ENCODE data around the gene MRNIP. TPM values are rescaled to one million over a fixed set of nuclear protein-coding genes. Genes with fewer than 3 reads are reported as not detected.

The MRNIP gene, protein sequence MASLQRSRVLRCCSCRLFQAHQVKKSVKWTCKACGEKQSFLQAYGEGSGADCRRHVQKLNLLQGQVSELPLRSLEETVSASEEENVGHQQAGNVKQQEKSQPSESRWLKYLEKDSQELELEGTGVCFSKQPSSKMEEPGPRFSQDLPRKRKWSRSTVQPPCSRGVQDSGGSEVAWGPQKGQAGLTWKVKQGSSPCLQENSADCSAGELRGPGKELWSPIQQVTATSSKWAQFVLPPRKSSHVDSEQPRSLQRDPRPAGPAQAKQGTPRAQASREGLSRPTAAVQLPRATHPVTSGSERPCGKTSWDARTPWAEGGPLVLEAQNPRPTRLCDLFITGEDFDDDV
- total RNA-seq = 12.8 TPM

DNA sequence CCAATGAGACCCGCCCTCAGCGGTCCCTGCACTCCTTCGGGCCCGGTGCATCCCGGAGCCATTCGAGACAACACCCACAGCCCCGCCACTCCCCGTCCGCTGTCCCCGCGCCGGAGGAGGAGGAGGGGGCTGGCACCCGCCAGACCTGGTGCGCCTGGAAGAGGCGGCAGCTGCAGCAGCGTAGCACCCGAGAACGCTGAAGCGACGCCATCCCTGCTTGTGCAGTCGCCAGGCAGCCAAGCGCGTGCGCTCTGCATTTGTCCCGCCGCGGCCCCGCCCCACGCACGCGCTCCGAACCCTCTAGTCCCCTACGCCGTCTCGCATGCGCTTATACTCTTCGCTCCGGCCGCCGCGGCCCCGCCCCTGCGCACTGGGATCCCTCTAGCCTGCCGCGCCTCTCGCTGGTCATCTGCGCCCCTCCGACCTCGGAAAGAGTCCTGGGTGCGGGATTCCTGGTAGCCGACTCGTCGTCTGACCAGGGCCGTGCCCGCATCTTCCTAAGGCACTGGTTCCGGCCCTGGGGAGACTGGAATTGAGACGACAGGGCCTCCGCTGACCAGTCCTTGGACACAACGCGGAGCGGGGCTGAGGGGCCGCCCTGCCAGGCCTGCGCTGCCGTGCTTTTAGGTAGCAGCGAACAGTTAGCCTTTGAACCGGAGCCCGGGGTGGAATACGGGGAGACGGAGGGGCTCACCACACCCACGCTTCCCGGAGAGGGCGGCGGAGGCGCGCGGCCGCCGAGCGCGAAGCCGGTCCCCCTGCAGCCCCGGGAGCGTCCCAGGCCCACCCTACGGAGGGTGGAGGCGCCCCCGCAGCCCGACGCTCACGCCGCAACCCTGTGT is at the start of gene MRNIP:
TSS of gene MRNIP (minus strand) at position 232 of the 842 bp plus-strand sequence. CDS start at position 211, 21 bp downstream.
- peak; percentile 98 for DNase-seq (ENCODE audit: low spot score)
- peak; percentile 95 for ATAC-seq

DNA sequence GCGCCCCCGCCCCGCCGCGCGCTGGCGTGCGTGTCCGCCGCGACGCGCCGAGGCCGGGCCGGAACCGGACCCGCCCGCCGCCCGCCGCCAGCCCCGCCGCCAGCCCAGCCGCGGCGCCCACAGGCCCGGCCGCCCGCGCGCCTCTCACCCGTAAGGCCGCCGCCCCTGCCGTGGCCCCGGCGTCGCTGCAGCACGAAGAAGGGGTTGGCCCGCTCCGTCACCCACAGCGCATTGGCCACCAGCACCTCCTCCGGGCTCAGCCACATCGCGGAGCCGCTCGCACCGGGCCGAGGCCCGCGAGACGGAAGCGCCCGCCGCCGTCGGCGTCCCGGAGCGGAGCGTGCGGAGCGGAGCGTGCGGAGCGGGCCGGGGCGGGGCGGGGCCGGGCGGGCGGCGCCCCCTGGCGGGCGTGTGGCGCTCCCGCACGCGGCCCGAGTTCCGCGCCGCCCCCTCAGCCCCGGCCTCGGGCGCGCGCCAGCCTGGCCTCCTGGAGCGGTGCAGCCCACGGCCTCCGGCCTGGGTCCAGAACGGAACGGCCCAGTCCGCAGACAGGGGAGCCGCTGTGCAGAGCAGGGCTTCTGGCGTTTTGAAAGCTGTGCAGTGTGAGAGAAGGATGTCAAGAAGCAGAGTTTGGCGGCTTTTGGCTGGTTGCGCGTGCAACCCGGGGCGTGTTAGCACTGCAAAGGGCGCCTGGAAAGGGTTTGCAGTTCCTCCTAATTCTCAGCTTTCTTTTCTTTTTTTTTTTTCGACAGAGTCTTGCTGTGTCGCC is 49.1 kb upstream of the MRNIP start, which contains the start of gene TBC1D9B:
TSS of gene TBC1D9B (minus strand) at position 342 of the 769 bp plus-strand sequence. CDS start at position 266, 76 bp downstream.
- DNase-seq (ENCODE audit: low spot score) = peak; percentile 85
- ATAC-seq = peak; percentile 93

DNA sequence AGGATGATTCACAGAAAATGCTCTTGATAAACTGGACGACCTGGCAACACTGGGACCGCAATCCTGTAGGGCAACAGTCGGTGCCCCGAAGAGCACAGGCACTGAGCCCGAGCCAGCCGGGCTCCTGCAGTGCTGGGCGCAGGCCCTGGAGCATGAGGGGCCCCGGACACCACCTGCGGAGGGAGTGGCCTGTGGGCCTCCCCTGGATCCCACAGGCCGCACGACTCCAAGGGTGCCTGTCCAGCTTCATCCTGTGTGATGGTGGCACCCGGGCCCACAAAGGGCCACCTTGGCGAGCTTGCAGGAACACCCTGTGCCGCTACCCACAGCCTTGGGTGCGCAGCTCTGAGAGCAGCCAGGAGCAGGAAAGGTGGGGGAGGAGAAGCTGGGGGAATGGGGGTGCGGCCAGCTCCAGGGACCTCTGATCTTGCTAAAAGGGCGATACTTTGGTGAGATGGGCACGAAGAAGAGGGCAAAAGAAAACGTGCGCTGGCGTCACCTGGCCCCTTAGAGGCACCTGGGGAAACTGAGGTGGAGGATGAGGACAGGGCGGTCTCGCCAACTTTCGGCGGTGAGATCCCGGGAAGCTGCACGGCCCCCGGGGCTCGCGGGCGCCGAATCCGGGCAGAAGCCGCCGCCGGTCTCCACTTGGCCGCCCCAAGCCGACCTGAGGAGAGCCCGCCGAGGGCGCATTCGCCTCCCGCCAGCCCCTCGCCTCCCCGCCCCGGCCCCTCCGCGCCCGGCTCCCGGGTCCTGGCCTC is 48.4 kb upstream of the MRNIP start:
- DNase-seq (ENCODE audit: low spot score) (no peak), ATAC-seq (peak; percentile 45)

DNA sequence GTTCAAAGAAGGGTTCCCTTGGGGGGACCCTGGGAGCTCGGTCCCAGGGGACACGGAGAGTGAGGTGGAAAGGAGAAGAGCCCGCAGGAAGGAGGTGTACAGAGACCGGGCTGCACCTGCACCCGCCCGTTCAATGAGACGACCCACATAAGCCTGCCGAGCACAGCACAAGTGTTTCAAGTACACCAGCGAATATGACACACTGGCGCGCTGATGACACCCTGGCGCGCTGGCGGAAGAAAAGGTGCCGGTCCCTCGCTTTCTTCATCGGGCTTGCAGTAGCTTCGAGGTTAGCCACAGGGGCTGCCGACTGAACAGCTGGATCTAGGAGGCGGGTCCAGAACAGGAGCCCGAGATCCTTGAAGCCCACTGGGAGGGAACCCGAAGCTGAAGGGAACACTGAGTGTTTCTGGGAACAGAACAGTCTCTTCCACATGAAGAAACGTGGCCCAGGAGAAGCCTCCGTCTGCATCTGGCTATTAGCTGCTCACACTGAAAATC is 47.7 kb upstream of the MRNIP start:
- DNase-seq (ENCODE audit: low spot score) (no peak), ATAC-seq (no peak)

DNA sequence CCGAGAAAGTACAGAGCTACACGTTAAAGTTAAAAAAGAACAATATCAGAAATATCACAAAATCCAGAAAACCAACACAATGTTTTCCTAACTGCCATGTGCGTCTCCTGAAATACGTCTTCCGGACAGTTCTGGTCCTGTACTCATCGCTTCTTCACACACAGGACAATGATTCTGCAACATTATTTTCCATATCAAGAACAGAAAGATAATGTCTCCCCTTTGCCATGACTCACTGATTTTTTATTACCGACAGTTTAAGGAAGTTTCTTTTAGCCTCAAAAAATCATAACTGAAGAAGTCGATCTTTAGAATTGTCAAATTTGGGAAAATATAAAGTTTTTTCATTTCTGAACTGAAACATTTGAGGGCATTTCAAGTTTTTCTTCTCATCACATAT is 46.5 kb upstream of the MRNIP start:
- ATAC-seq = no peak
- no peak for DNase-seq (ENCODE audit: low spot score)

DNA sequence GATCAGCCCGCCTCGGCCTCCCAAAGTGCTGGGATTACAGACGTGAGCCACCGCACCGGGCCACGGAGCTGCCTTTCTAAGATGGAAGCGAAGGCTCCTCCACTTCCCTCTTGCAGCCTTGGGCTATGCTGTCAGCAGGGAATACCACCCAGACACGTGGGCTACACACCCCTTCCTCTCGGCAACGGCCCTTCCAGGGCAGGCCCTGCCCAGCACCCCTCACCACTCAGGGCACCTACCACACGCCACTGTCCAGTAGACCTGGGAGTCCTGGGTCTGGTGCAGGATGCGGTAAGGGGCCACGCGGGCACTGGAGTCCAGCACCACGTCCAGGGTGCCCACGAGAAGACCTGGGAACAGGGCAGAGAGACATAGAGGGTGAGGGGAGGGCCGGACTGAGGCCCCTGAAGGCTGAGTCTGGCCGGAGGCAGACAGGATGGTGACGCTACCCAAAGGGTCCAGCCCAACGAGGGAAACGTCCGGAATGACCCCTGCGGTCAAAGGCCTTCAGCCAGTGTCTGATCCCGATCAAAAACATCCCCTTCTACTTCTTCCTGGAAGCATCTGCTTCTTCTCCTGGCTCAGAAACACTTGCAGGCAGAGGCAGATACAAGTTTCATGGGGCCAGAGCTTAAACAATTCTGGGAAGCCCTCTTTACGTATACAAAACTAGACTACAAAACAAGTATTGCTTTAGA is 46.0 kb upstream of the MRNIP start:
- DNase-seq (ENCODE audit: low spot score) (no peak), ATAC-seq (no peak)

DNA sequence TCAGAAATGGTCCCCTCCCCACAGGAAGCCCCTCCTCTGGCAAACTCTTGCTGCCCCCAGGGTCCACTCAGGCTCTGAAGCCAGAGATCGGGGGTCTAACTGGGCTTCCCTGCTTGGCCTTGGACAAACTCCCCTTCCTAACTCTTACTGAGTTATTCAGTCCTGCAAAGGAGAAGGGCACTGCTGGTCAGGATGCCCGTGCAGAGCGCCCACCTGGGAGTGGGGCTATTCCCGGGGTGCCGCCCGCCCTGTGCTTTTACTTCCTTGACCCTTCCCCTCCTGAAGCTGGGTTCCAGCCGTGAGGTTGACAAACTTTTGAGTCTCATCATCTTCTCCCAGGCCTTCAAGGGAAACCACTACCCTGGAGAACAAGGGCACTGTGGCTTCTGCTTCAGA is 44.1 kb upstream of the MRNIP start:
- DNase-seq (ENCODE audit: low spot score) = no peak

DNA sequence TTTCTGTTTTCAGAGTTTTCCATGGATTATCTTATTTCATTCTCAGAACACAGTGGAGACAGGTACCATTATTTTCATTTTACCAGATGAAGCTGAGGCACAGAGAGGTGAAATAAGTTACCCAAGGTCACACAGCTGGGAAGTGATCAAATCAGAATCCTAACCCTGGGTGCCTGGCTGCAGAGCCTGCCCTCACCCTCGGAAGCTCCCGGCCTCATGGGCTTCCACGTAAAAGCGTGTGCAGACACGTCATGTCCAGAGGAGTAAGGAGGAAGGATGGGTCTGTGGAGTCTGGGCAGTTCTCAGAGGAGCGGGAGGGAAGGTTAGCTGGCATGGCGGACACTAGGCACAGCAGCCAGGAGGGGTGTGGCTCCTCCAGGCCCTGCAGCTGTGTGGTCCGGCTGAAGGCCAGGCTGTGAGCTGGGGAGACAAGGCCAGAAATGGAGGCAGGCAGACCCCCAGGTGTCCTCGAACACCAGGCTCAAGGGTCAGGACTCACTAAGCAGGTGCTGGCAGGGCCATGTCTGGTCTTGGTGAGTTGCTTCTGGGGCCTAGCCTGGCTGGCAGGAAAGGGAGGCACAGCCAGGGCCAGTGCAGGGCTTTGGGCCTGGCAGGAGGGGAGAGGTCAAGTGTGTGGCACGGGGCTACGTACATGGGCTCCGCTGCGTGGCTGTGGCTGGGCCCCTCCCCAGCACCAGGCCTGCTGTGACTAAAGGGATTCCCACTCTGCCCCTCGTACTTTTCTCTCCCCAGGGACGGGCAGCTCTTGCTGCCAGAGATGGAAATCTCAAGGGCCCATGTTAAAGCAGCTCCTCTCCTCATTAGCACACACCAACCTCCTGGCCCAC is 43.5 kb upstream of the MRNIP start:
- no peak for ATAC-seq

More for the DNA sequence above, 44.1 kb upstream of the MRNIP start:
- ATAC-seq = no peak

DNA sequence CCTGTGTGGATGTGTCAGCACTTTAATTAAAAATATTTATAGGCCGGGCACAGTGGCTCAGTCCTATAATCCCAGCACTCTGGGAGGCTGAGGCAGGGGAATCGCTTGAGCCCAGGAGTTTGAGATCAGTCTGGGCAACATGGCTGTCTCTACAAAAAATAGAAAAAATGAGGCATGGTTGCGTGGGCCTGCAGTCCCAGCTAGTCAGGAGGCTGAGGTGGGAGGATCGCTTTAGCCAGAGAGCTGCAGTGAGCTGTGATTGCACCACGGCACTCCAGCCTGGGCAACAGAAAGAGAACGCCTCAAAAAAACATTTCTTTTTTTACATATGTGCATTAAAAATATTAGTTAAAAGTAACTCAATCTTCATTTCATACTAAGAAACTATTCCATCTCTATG is 42.8 kb upstream of the MRNIP start:
- ATAC-seq (no peak), DNase-seq (ENCODE audit: low spot score) (no peak)

More for the DNA sequence above, 43.5 kb upstream of the MRNIP start:
- DNase-seq (ENCODE audit: low spot score) = no peak

DNA sequence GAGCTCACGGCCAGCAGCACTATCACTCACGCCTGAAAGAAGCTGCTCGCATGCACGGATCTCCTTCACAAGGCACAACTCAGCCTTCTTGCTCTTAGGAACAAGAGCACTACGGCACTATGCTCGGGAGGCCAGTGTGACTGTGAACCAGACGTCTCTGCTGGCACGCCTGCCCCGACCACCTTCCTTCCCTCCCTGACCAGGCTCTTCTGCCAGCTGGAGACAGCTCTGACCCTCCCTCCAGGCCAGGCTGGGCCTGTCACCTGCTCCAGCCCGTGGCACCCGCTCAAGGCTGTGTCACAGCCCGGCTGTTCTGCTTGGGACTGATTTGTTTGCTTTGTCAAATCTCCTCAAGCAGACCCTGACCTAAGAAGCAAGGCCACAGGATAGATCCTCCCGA is 42.1 kb upstream of the MRNIP start:
- ATAC-seq (no peak), DNase-seq (ENCODE audit: low spot score) (no peak)

DNA sequence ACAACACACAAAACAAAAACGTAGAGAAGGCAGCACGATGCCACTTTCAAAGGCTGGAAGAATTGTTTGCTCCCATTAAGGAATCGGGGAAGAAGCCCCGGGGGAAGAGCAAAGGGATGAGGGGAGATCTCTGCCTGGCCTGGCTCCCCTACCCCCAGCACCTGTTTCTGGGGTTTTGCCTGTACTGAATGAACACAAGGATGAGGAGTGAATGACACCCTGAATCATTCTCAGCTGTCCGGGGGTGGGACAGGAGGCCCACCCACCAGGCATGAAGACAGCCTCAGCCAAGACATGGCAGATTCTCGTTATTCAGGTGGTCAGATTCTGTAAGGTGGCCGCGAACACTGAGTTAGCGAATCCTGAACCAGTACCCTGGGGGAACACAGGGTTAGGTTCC is 41.6 kb upstream of the MRNIP start:
- DNase-seq (ENCODE audit: low spot score) (no peak), ATAC-seq (no peak)

DNA sequence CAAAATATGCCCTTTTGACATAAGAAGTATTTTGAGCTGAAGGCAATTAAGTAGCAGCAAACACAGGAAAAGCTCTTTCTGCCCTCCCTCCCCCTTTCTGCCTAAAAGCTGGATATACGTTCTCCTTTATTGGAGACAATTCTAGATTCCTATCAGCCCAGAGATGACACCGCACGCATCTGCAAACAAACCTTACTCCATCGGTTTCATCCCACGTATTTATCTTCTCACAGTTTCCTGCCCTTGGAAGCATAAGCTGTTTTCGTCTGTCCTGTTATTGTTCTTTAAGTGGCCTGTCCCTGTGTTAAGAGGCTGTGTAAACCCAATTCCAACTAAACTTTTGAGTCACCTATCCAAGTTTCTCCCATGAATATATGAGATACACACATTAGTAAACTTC is 37.2 kb upstream of the MRNIP start:
- ATAC-seq (no peak), DNase-seq (ENCODE audit: low spot score) (no peak)

DNA sequence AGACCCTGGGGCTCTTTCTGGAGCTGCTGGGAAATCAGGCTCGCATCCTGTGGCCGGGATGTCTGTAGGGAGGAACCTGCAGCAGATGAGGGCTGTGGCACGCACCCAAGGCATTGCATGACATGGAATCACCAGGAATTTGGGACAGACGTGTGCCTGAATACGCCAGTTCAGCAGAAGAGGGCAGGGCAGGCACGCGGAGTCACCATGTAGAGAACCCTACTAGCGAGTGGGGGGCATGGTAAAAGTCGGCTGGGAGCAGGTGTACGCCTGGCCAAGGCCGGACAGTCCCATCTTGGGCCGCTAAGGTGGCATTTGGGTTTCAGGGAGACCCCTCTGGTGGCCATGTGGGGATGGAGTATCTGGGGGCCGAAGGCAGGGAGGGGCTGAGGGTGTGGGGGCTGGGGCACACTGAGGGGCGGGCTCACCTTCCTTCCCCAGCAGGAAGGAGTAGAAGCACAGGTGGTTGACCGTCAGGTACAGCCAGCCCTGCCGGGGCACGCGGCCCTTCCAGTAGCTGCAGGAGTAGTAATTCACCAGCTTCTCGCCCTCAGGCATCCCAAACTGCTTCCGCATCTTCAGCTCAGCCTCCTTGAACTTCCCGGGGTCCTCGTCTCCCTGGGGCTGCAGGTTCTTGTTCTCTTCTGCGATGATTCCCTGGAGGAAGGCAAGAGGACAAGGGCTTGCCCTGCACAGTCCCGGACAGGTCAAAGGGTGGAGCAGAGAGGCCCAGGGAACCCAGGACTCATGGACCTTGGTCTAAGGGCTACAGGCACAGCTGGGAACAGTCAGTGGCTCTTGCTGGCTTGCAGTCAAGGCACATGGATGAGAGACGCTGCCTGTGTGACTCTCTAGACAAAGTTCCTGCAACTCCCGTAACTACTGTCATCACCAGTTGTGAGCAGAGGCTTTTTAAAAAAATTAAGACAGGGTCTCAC is 35.6 kb upstream of the MRNIP start:
- ATAC-seq = peak; percentile 87
- DNase-seq (ENCODE audit: low spot score) = peak; percentile 69

DNA sequence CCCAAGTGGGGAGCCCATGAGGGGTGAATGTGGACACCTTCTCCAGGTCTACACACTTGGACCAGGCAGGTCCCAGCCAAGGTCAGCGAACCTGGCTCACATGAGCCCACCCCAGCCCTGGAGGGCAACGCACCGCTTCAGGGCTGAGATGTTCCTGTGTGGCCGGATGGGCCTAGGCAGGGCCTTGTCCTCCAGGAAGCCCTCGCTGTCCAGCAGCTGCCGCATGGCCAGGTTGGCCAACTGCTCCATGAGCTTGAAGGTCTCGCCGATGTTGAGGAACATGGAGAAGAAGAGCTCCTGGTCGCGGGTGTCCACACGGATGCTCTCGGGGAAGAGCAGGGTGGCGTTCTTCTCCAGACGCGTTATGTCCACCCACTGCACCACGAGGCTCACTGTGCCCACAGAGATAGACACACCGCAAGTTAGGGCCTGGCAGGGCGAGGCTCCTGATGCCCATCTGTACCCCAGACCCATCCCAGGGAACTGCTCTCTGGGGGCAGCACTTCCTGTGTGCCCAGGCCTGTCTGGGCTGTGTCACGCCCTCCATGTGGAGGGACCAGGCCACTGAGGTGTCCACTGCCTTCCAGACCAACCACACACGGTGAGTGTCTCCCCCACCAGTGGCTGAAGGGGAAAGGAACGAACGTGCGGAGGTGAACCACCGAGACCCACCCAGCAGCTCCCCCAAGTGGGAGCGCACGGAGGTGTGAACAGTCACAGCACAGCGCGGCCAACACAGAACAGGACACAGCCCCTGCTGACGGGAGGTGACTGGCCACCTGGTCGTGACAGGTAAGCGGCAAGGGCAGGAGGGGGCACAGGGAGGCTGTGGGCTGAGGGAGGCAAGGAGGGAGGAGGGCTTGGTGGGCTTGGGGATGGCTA is 34.7 kb upstream of the MRNIP start:
- DNase-seq (ENCODE audit: low spot score) (no peak), ATAC-seq (no peak)

DNA sequence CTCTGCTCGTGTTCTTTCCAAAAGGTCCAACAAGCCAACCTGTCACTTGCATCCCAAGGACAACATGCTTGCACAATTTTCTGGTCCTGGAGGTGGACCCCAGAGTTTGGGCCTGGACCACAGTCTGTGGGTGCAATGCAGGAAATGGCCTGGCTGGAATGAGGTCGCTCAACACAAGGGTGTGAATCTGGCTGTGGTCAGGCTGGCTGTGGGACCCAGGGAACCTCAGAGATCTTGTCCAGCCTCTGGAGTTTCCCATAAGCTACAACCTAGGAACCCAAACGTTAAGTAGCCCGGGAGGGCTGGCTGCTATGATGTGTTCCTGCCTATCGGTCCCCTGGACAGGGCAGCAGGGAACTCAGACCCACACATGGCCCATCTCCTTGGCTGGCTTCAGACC is 33.6 kb upstream of the MRNIP start:
- ATAC-seq (no peak), DNase-seq (ENCODE audit: low spot score) (no peak)
